Bronchial smooth muscle cell (primary cell): ENCODE data around the gene GNGT1. TPM values are rescaled to one million over a fixed set of nuclear protein-coding genes. Genes with fewer than 3 reads are reported as not detected.

ENCODE experiments used
- total RNA-seq: library from RNA; depleted of rRNA; stranded (reverse); fragments of >200 nt; gene quantifications from 2 replicates; pipeline ENCODE4 v1.2.1, GENCODE V29; 2014

GNGT1 gene
- total RNA-seq: not detected in 2 replicates

DNA sequence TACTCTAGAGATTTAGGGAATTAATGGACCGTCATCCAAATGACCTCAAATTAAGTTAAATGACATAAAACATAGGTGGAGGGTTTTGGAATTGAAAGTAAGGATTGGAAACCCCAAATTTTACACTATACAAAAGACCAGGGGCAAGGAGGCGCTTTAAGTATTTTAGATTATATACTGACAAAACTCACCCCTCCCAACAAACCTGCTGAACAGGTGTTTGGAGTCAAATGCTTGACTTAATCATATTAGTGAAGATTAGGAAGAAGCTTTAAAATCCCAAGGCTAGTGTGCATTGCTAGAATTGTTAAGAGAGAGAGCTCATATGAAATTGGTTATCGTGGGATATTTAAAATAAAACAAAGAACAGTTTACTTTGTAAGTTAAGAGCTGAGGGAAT lies at the start of gene GNGT1:
GNGT1 (plus strand) TSS at position 301 of the 400 bp plus-strand sequence. CDS start 180 bp downstream, outside the sequence.

GRCh38 chr7:93890464-93891068 lies 15.8 kb upstream of the GNGT1 start, which contains the start of gene TFPI2:
TFPI2 (minus strand) TSS chr7:93890753; CDS start chr7:93890678, 75 bp downstream.

DNA sequence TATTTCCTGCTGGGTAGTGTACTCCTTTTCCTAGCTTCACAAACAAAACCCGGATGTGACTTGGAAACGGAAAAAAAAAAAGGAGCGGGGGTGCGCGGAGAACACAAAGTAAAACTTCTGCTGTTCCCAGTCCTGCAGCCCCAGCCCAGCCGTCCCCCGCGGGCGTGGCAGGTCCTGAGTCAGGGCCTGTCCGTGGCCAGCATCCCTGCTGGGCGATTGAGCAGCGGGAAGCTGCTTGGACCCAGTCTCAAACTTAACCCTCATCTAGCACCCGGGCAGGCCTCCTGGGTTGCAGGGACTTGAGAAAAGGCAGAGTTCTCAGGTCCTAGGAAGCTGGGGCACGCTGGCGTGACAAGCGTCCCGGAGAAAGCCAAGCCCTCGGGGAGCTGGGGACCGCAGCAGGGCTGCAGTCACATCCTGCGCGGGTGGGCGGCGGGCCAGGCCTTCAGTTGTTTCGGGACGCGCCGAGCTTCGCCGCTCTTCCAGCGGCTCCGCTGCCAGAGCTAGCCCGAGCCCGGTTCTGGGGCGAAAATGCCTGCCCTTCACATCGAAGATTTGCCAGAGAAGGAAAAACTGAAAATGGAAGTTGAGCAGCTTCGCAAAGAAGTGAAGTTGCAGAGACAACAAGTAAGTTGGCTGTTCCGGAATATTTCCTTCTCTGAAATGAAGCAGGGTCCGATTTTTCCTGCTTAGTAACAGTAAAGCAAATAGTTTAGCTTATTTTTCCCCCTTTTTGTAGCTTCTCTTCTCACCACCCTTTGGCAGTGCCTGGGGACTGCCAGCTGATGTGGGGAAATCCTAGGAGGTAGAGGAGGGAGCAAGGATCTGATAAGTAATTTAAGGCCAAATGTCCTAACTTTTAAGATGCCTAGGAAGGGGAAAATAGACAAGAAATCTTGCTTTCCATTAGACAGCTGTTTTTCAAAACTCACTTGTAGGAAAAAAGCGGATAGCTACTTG lies 15.5 kb downstream of the GNGT1 start, which contains the start of gene GNG11:
GNG11 (plus strand) TSS at position 129 of the 960 bp plus-strand sequence; CDS start at position 532, 403 bp downstream.

Other genes starting within 250 kb of the GNGT1 start
- 1.9 and 26.3 TPM in 2 replicates for gene TFPI2, start 15.8 kb upstream of the GNGT1 start, total RNA-seq
- 11.2 and 34.5 TPM in 2 replicates for gene GNG11, start 15.2 kb downstream of the GNGT1 start, total RNA-seq
- 18.9 and 30.9 TPM in 2 replicates for gene BET1, start 97.8 kb downstream of the GNGT1 start, total RNA-seq